Measurements from ENCODE around the gene NCKAP5L. TPM values are rescaled to one million over a fixed set of nuclear protein-coding genes. Genes with fewer than 3 reads are reported as not detected.

The NCKAP5L gene
- total RNA-seq, 1 experiment from 2014 or later, result 28.2 TPM

GRCh38 chr12:49853671-49854070, 25.5 kb upstream of the NCKAP5L start:
- intact Hi-C loops (cut with micrococcal nuclease; ENCODE audit: unreplicated experiment), result no loop called here
- DNase-seq (ENCODE audit: low spot score), result no peak
- no peaks in the 10 kb centered on the region for H3K27me3 ChIP-seq (replicated peaks; ENCODE audit: insufficient read depth, low read depth, low read length, poor library complexity)
- H3K27ac ChIP-seq (ENCODE audit: low read depth, low read length, poor library complexity, severe bottlenecking), result no peak overlapping the region
- ChIA-PET POLR2A (ENCODE audit: low non-redundant PET) (no interaction called here), CTCF (no interaction called here)
- no peaks in the 10 kb centered on the region for H3K4me1 ChIP-seq (ENCODE audit: insufficient read depth, low read length, poor library complexity, severe bottlenecking)
- TF ChIP-seq EZH2 (IDR thresholded peaks at IDR 0.05; ENCODE audit: borderline replicate concordance, low read depth, low read length, poor library complexity, severe bottlenecking) (no peak), CTCF (conservative IDR thresholded peaks at IDR 0.05; ENCODE audit: low read depth, low read length) (no peak)
- no peaks in the 10 kb centered on the region for H3K36me3 ChIP-seq (ENCODE audit: insufficient read depth, low read length, poor library complexity, severe bottlenecking)
- no peaks in the 10 kb centered on the region for H3K9me3 ChIP-seq (ENCODE audit: low read depth, low read length, poor library complexity, severe bottlenecking)
- H3K4me3 ChIP-seq (ENCODE audit: low read depth, low read length, poor library complexity, severe bottlenecking), result no peak overlapping the region
- no TSS peak for BruUV-seq (replicated peaks)

DNA sequence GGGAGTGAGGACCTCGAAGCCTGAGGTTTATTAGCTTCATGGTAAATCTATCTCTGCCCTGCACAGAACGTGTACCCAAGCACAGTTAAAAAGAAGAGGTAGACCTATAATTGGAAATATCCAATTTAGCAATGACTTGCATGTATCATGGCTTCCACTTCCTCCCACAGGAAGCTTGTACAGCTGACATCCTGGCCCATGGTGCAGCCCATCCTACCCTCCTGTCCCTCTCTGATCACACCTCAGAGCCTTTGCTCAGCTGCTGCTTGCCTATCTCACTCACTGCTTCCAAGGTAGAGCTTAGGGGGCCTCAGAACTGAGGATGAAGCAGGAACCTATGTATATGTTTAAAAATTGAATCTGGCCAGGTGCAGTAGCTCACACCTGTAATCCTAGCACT, 18.9 kb upstream of the NCKAP5L start:
- Histone ChIP-seq H3K4me3 (ENCODE audit: low read depth, low read length, poor library complexity, severe bottlenecking) (no peak overlapping the region), H3K36me3 (ENCODE audit: insufficient read depth, low read length, poor library complexity, severe bottlenecking) (no peaks in the 10 kb centered on the region), H3K27me3 (replicated peaks; ENCODE audit: insufficient read depth, low read depth, low read length, poor library complexity) (no peaks in the 10 kb centered on the region), H3K9me3 (ENCODE audit: low read depth, low read length, poor library complexity, severe bottlenecking) (no peaks in the 10 kb centered on the region), H3K4me1 (ENCODE audit: insufficient read depth, low read length, poor library complexity, severe bottlenecking) (peaks cover 7% of the 10 kb centered on the region), H3K27ac (ENCODE audit: low read depth, low read length, poor library complexity, severe bottlenecking) (no peak overlapping the region)
- POLR2A ChIA-PET (ENCODE audit: low non-redundant PET), result no interaction called here
- no peak for TF ChIP-seq EZH2 (IDR thresholded peaks at IDR 0.05; ENCODE audit: borderline replicate concordance, low read depth, low read length, poor library complexity, severe bottlenecking)
- TF ChIP-seq CTCF (conservative IDR thresholded peaks at IDR 0.05; ENCODE audit: low read depth, low read length), result no peak
- BruUV-seq (replicated peaks), result no TSS peak
- DNase-seq (ENCODE audit: low spot score), result no peak
- CTCF ChIA-PET, result interaction anchor here (0.6 kb wide), 1 partner anchor 20 kb away, joined by 5 read pairs; no protein-coding TSS in a partner anchor
- intact Hi-C loops (cut with micrococcal nuclease; ENCODE audit: unreplicated experiment), result no loop called here

DNA sequence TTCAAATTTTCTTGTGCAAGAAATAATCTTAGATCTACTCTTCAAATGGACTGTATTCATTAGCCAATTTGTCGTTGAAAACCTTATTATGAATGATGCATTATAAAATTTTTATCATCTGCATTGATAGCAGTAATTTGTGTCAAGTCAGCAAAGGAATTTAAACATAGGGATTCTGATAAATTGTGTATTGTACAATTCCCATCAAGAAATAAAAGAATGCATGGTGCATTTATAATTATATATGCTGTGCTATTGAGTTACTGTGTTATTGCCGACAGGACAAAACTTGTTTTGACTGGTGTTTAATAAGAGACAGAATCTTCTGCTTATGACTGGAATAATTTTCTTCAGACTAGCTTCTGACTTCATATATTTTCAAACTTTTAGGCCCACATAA, 17.8 kb upstream of the NCKAP5L start:
- no peaks in the 10 kb centered on the region for H3K36me3 ChIP-seq (ENCODE audit: insufficient read depth, low read length, poor library complexity, severe bottlenecking)
- TF ChIP-seq CTCF (conservative IDR thresholded peaks at IDR 0.05; ENCODE audit: low read depth, low read length) (no peak), EZH2 (IDR thresholded peaks at IDR 0.05; ENCODE audit: borderline replicate concordance, low read depth, low read length, poor library complexity, severe bottlenecking) (no peak)
- no TSS peak for BruUV-seq (replicated peaks)
- POLR2A ChIA-PET (ENCODE audit: low non-redundant PET), result no interaction called here
- no peak overlapping the region for H3K27ac ChIP-seq (ENCODE audit: low read depth, low read length, poor library complexity, severe bottlenecking)
- CTCF ChIA-PET, result no interaction called here
- intact Hi-C loops (cut with micrococcal nuclease; ENCODE audit: unreplicated experiment), result no loop called here
- H3K4me1 ChIP-seq (ENCODE audit: insufficient read depth, low read length, poor library complexity, severe bottlenecking), result peaks cover 15% of the 10 kb centered on the region
- no peaks in the 10 kb centered on the region for H3K9me3 ChIP-seq (ENCODE audit: low read depth, low read length, poor library complexity, severe bottlenecking)
- H3K4me3 ChIP-seq (ENCODE audit: low read depth, low read length, poor library complexity, severe bottlenecking), result no peak overlapping the region
- no peak for DNase-seq (ENCODE audit: low spot score)
- no peaks in the 10 kb centered on the region for H3K27me3 ChIP-seq (replicated peaks; ENCODE audit: insufficient read depth, low read depth, low read length, poor library complexity)
